ENCODE results near the gene TRPC1. TPM values are rescaled to one million over a fixed set of nuclear protein-coding genes. Genes with fewer than 3 reads are reported as not detected.
"Not testable (repeated sequence)": the region's sequence is repeated elsewhere in the genome, so short reads cannot be mapped to it uniquely, and the experiment has no call there.

TRPC1 gene
- total RNA-seq, 2 experiments from 2014 or later: 3.1 to 4.2 TPM

- ChIA-PET POLR2A (no interaction called here), CTCF (no interaction called here)
- DNase-seq (no peak), ATAC-seq (ENCODE audit: poor library complexity) (no peak)
- H3K4me3 ChIP-seq (ENCODE audit: low read length): no peak overlapping the region
- no peaks in the 10 kb centered on the region for H3K27me3 ChIP-seq (ENCODE audit: control insufficient read depth in 1 of 2, insufficient read depth in 2 of 2, low read length in 2 of 2)
- no peaks in the 10 kb centered on the region for H3K27me3 Mint-ChIP-seq
- no peak for TF ChIP-seq CTCF (IDR thresholded peaks at IDR 0.05)
- no peak overlapping the region for H3K27ac Mint-ChIP-seq
- H3K9me3 Mint-ChIP-seq: no peaks in the 10 kb centered on the region
- intact Hi-C loops (cut with DNase I, micrococcal nuclease): no loop called here
- no peaks in the 10 kb centered on the region for H3K4me1 ChIP-seq (ENCODE audit: insufficient read depth, low read length)
- no peaks in the 10 kb centered on the region for H3K36me3 Mint-ChIP-seq (ENCODE audit: low read depth)
- H3K4me1 Mint-ChIP-seq (ENCODE audit: low read depth): no peaks in the 10 kb centered on the region
- H3K9me3 ChIP-seq (ENCODE audit: control insufficient read depth in 1 of 2, insufficient read depth in 1 of 2, low read length in 2 of 2): no peaks in the 10 kb centered on the region
- H3K27ac ChIP-seq (ENCODE audit: low read depth in 1 of 2, low read length in 2 of 2): no peak overlapping the region
- no peaks in the 10 kb centered on the region for H3K36me3 ChIP-seq (ENCODE audit: insufficient read depth, low read length)
- no peak overlapping the region for H3K4me3 Mint-ChIP-seq
Observed at GRCh38 chr3:142738396-142738795, 14.6 kb downstream of the TRPC1 start.

GRCh38 chr3:142746646-142747045 is 22.8 kb downstream of the TRPC1 start:
- Histone ChIP-seq H3K27ac (ENCODE audit: low read depth in 1 of 2, low read length in 2 of 2) (no peak overlapping the region), H3K4me3 (ENCODE audit: low read length) (no peak overlapping the region), H3K36me3 (ENCODE audit: insufficient read depth, low read length) (no peaks in the 10 kb centered on the region), H3K4me1 (ENCODE audit: insufficient read depth, low read length) (no peaks in the 10 kb centered on the region), H3K9me3 (ENCODE audit: control insufficient read depth in 1 of 2, insufficient read depth in 1 of 2, low read length in 2 of 2) (no peaks in the 10 kb centered on the region), H3K27me3 (ENCODE audit: control insufficient read depth in 1 of 2, insufficient read depth in 2 of 2, low read length in 2 of 2) (no peaks in the 10 kb centered on the region)
- Mint-ChIP-seq H3K4me1 (ENCODE audit: low read depth) (no peaks in the 10 kb centered on the region), H3K9me3 (peaks cover 2% of the 10 kb centered on the region), H3K27me3 (no peaks in the 10 kb centered on the region), H3K27ac (no peak overlapping the region), H3K4me3 (no peak overlapping the region), H3K36me3 (ENCODE audit: low read depth) (peaks cover 21% of the 10 kb centered on the region)
- intact Hi-C loops (cut with DNase I, micrococcal nuclease): no loop called here
- DNase-seq (no peak), ATAC-seq (ENCODE audit: poor library complexity) (no peak)
- no peak for TF ChIP-seq CTCF (IDR thresholded peaks at IDR 0.05)
- POLR2A ChIA-PET: no interaction called here
- CTCF ChIA-PET: no interaction called here

- intact Hi-C loops (cut with DNase I, micrococcal nuclease); CTCF ChIA-PET; POLR2A ChIA-PET; H3K27ac ChIP-seq (ENCODE audit: low read depth in 1 of 2, low read length in 2 of 2); H3K9me3 ChIP-seq (ENCODE audit: control insufficient read depth in 1 of 2, insufficient read depth in 1 of 2, low read length in 2 of 2); H3K36me3 ChIP-seq (ENCODE audit: insufficient read depth, low read length); DNase-seq; H3K4me3 Mint-ChIP-seq; H3K4me1 ChIP-seq (ENCODE audit: insufficient read depth, low read length); H3K27me3 ChIP-seq (ENCODE audit: control insufficient read depth in 1 of 2, insufficient read depth in 2 of 2, low read length in 2 of 2); H3K27ac Mint-ChIP-seq; H3K27me3 Mint-ChIP-seq; H3K9me3 Mint-ChIP-seq; H3K4me3 ChIP-seq (ENCODE audit: low read length); H3K4me1 Mint-ChIP-seq (ENCODE audit: low read depth); ATAC-seq (ENCODE audit: poor library complexity): not testable (repeated sequence)
- peaks cover 21% of the 10 kb centered on the region for H3K36me3 Mint-ChIP-seq (ENCODE audit: low read depth)
Observed at GRCh38 chr3:142750531-142750930, 26.7 kb downstream of the TRPC1 start.

GRCh38 chr3:142752605-142753004 is 28.8 kb downstream of the TRPC1 start:
- H3K9me3 Mint-ChIP-seq; H3K4me3 ChIP-seq (ENCODE audit: low read length); POLR2A ChIA-PET; H3K4me1 Mint-ChIP-seq (ENCODE audit: low read depth); H3K9me3 ChIP-seq (ENCODE audit: control insufficient read depth in 1 of 2, insufficient read depth in 1 of 2, low read length in 2 of 2); H3K27me3 Mint-ChIP-seq; ATAC-seq (ENCODE audit: poor library complexity); H3K27ac ChIP-seq (ENCODE audit: low read depth in 1 of 2, low read length in 2 of 2); H3K36me3 ChIP-seq (ENCODE audit: insufficient read depth, low read length); H3K4me3 Mint-ChIP-seq; H3K27me3 ChIP-seq (ENCODE audit: control insufficient read depth in 1 of 2, insufficient read depth in 2 of 2, low read length in 2 of 2); CTCF ChIA-PET; H3K27ac Mint-ChIP-seq; DNase-seq; H3K4me1 ChIP-seq (ENCODE audit: insufficient read depth, low read length); intact Hi-C loops (cut with DNase I, micrococcal nuclease): not testable (repeated sequence)
- peaks cover 21% of the 10 kb centered on the region for H3K36me3 Mint-ChIP-seq (ENCODE audit: low read depth)

Data from CD4-positive, alpha-beta T cell (primary cell).